Measurements from ENCODE around the gene GGCT.

The GGCT gene

DNA sequence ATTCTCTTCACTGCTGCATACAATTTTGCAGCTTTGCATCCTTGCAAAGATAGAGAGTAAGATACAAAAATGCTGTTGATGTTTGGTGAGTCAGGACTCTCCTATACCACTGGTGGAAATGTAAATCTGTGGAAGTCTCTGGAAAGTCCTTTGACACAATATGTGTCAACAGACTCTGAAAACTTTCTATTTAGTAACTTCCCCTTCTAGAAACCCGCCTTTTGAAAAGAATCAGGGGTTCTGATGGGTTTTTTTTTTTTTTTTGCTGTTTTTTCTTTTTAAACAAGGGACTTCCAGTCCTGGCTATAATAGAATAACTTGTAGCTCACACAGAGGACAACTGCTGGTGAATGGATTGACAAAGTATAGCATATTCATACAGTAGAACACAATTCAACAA, 42.5 kb downstream of the GGCT start:
- Histone ChIP-seq H2BK120ac (ENCODE audit: insufficient read depth, low read length, poor library complexity) (no peak overlapping the region), H3K4ac (ENCODE audit: low read depth, low read length) (no peak overlapping the region), H3K4me1 (ENCODE audit: control insufficient read depth in 1 of 2, insufficient read depth in 2 of 2, low read length in 2 of 2) (peaks cover 8 to 14% of the 10 kb centered on the region in 2 experiments), H3K18ac (ENCODE audit: low read length) (no peak overlapping the region), H3K9ac (ENCODE audit: low read length) (no peak overlapping the region), H3K14ac (ENCODE audit: low read length) (no peak overlapping the region), H3K27ac (ENCODE audit: low read depth, low read length) (no peak overlapping the region), H3K4me2 (ENCODE audit: low read length) (no peak overlapping the region), H4K12ac (ENCODE audit: low read depth, low read length) (no peak overlapping the region), H4K8ac (ENCODE audit: low read depth, low read length) (no peak overlapping the region), H4K91ac (ENCODE audit: low read depth, low read length) (no peak overlapping the region), H3K36me3 (ENCODE audit: control insufficient read depth in 1 of 2, insufficient read depth in 2 of 2, low read length in 2 of 2) (peaks cover 0 to 5% of the 10 kb centered on the region in 2 experiments), H3K23ac (ENCODE audit: low read length) (no peak overlapping the region), H2BK12ac (ENCODE audit: low read length) (no peak overlapping the region), H3K9me3 (ENCODE audit: insufficient read depth, low read depth, low read length) (peaks cover 3% of the 10 kb centered on the region), H2AFZ (ENCODE audit: insufficient read depth, low read length, poor library complexity) (no peak overlapping the region), H3K27me3 (ENCODE audit: insufficient read depth, low read length) (no peaks in the 10 kb centered on the region), H2AK5ac (ENCODE audit: low read length) (no peak overlapping the region), H3K79me2 (ENCODE audit: control insufficient read depth, insufficient read depth, low read length, poor library complexity) (peaks cover 4% of the 10 kb centered on the region), H3K79me1 (ENCODE audit: low read length) (peaks cover 8% of the 10 kb centered on the region), H2BK5ac (ENCODE audit: low read depth, low read length, poor library complexity) (no peak overlapping the region), H3K4me3 (ENCODE audit: low read depth, low read length) (no peak overlapping the region)
- WGBS (ENCODE audit: extremely low coverage, insufficient coverage, insufficient read length), result no CpG with 5 or more reads among the region's 1 CpG
- DNase-seq, result no peak

DNA sequence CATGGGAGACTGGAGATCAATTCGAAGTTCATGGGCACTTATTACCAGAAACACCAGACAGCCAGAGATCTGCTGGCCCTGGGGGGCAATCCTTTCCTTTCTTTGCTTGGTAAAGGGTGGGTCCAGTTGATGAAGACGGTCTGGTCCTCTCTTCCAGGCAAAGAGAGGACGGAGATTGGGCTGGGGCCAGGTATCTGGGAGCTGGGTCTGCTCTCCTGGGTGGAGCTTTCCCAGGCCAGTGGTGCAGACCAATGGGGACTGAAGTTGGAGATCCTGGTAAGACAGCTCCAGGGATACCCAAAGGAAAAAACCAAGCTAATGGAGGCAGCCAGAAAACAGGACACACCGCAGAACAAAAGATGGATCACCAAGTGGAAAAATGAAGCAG, 44.4 kb downstream of the GGCT start:
- Histone ChIP-seq H3K36me3 (ENCODE audit: control insufficient read depth in 1 of 2, insufficient read depth in 2 of 2, low read length in 2 of 2) (peaks cover 7 to 11% of the 10 kb centered on the region in 2 experiments), H3K4ac (ENCODE audit: low read depth, low read length) (peak overlapping the region; percentile 35)

DNA sequence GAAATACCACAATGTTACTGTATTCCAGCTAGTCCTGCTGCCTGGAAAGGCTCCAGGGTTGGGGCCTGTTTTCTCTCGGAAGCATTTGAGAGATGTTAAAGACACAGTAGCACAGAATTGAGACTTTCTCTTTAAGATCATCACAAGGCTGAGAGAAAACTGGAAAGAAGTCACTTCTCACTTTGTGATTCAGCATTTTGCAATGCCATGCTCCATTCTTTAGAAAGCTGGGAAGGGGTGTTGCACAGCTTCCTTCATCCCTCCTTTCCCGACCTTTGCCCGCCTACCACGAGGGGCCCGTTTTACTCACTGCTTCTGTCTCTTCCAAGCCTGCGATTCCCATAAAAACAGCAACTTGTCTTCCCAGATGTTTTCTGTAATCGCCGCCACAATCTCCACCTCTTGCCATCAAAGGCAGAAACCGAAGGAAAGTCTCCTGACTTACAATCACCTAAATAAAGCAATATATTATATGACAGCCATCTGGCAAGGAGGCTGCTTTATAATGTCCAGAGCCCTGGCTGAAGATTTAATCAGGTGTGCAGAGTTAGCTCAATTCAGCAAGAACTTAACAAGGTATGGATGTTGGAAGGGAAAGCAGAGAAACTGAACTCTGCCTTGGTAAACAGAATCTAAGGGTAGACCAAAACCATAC, 44.9 kb downstream of the GGCT start:
- H2BK120ac ChIP-seq (ENCODE audit: insufficient read depth, low read length, poor library complexity), result no peak overlapping the region
- H3K4ac ChIP-seq (ENCODE audit: low read depth, low read length), result no peak overlapping the region
- H4K91ac ChIP-seq (ENCODE audit: low read depth, low read length), result peak overlapping the region; percentile 71
- H3K4me1 ChIP-seq (ENCODE audit: control insufficient read depth in 1 of 2, insufficient read depth in 2 of 2, low read length in 2 of 2), result peaks cover 8 to 12% of the 10 kb centered on the region in 2 experiments
- no peak overlapping the region for H2AFZ ChIP-seq (ENCODE audit: insufficient read depth, low read length, poor library complexity)
- H2AK5ac ChIP-seq (ENCODE audit: low read length), result no peak overlapping the region
- H3K18ac ChIP-seq (ENCODE audit: low read length), result no peak overlapping the region
- H4K12ac ChIP-seq (ENCODE audit: low read depth, low read length), result no peak overlapping the region
- no peak overlapping the region for H3K4me3 ChIP-seq (ENCODE audit: low read depth, low read length)
- H3K36me3 ChIP-seq (ENCODE audit: control insufficient read depth in 1 of 2, insufficient read depth in 2 of 2, low read length in 2 of 2), result peaks cover 11 to 16% of the 10 kb centered on the region in 2 experiments
- peaks cover 3% of the 10 kb centered on the region for H3K9me3 ChIP-seq (ENCODE audit: insufficient read depth, low read depth, low read length)
- H3K14ac ChIP-seq (ENCODE audit: low read length), result no peak overlapping the region
- H3K4me2 ChIP-seq (ENCODE audit: low read length), result peak overlapping the region; percentile 40
- peak in 1 of 2 donors; percentile 41 for DNase-seq
- no peak overlapping the region for H4K8ac ChIP-seq (ENCODE audit: low read depth, low read length)
- peaks cover 8% of the 10 kb centered on the region for H3K79me1 ChIP-seq (ENCODE audit: low read length)
- H3K27ac ChIP-seq (ENCODE audit: low read depth, low read length), result peak overlapping the region; percentile 35
- H2BK12ac ChIP-seq (ENCODE audit: low read length), result peak overlapping the region; percentile 55
- H3K27me3 ChIP-seq (ENCODE audit: insufficient read depth, low read length), result no peaks in the 10 kb centered on the region
- H3K23ac ChIP-seq (ENCODE audit: low read length), result no peak overlapping the region
- WGBS (ENCODE audit: extremely low coverage, insufficient coverage, insufficient read length), result no CpG with 5 or more reads among the region's 9 CpGs
- peak overlapping the region; percentile 70 for H2BK5ac ChIP-seq (ENCODE audit: low read depth, low read length, poor library complexity)
- H3K79me2 ChIP-seq (ENCODE audit: control insufficient read depth, insufficient read depth, low read length, poor library complexity), result peaks cover 4% of the 10 kb centered on the region
- H3K9ac ChIP-seq (ENCODE audit: low read length), result no peak overlapping the region

More for the DNA sequence above, 44.4 kb downstream of the GGCT start:
- Histone ChIP-seq H3K23ac (ENCODE audit: low read length) (no peak overlapping the region), H3K27me3 (ENCODE audit: insufficient read depth, low read length) (no peaks in the 10 kb centered on the region), H3K79me2 (ENCODE audit: control insufficient read depth, insufficient read depth, low read length, poor library complexity) (peaks cover 4% of the 10 kb centered on the region), H2AFZ (ENCODE audit: insufficient read depth, low read length, poor library complexity) (no peak overlapping the region), H4K12ac (ENCODE audit: low read depth, low read length) (peak overlapping the region; percentile 51), H2BK12ac (ENCODE audit: low read length) (peak overlapping the region; percentile 55), H3K9me3 (ENCODE audit: insufficient read depth, low read depth, low read length) (peaks cover 3% of the 10 kb centered on the region), H2AK5ac (ENCODE audit: low read length) (peak overlapping the region; percentile 49), H3K9ac (ENCODE audit: low read length) (no peak overlapping the region), H3K4me2 (ENCODE audit: low read length) (peak overlapping the region; percentile 40), H3K27ac (ENCODE audit: low read depth, low read length) (peak overlapping the region; percentile 35), H3K79me1 (ENCODE audit: low read length) (peaks cover 8% of the 10 kb centered on the region), H2BK5ac (ENCODE audit: low read depth, low read length, poor library complexity) (peak overlapping the region; percentile 70), H3K14ac (ENCODE audit: low read length) (peak overlapping the region; percentile 59), H2BK120ac (ENCODE audit: insufficient read depth, low read length, poor library complexity) (peak overlapping the region; percentile 63), H3K18ac (ENCODE audit: low read length) (peak overlapping the region; percentile 9), H4K91ac (ENCODE audit: low read depth, low read length) (peak overlapping the region; percentile 71), H3K4me3 (ENCODE audit: low read depth, low read length) (no peak overlapping the region), H4K8ac (ENCODE audit: low read depth, low read length) (peak overlapping the region; percentile 58), H3K4me1 (ENCODE audit: control insufficient read depth in 1 of 2, insufficient read depth in 2 of 2, low read length in 2 of 2) (peaks cover 8 to 12% of the 10 kb centered on the region in 2 experiments)
- WGBS (ENCODE audit: extremely low coverage, insufficient coverage, insufficient read length), result no CpG with 5 or more reads among the region's 4 CpGs
- DNase-seq, result no peak

DNA sequence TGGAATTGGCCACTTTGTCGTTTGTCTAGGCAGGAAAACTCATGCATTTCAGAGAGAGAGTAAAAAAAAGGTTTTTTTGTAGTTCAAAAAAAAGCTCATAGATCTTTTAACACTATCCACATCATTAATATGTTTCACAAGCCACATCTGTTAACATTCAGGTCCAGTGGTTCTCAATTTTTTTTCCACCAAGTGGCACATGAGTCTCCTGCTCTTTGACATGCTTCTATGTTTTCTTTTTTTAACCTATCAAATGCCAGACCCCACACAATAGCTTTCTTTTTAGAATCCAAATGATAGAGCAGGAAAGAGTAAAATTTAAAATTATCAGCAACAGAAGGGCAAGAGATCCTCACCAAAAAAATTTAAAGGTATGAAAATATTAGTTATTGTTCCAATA, 46.3 kb downstream of the GGCT start:
- Histone ChIP-seq H2BK120ac (ENCODE audit: insufficient read depth, low read length, poor library complexity) (no peak overlapping the region), H2AK5ac (ENCODE audit: low read length) (no peak overlapping the region), H3K4me1 (ENCODE audit: control insufficient read depth in 1 of 2, insufficient read depth in 2 of 2, low read length in 2 of 2) (peaks cover 10 to 11% of the 10 kb centered on the region in 2 experiments), H3K9me3 (ENCODE audit: insufficient read depth, low read depth, low read length) (no peaks in the 10 kb centered on the region), H3K4me3 (ENCODE audit: low read depth, low read length) (no peak overlapping the region), H3K4ac (ENCODE audit: low read depth, low read length) (no peak overlapping the region), H3K27me3 (ENCODE audit: insufficient read depth, low read length) (no peaks in the 10 kb centered on the region), H2BK12ac (ENCODE audit: low read length) (no peak overlapping the region), H2BK5ac (ENCODE audit: low read depth, low read length, poor library complexity) (no peak overlapping the region), H3K36me3 (ENCODE audit: control insufficient read depth in 1 of 2, insufficient read depth in 2 of 2, low read length in 2 of 2) (peaks cover 13% of the 10 kb centered on the region in 2 experiments), H4K8ac (ENCODE audit: low read depth, low read length) (no peak overlapping the region), H3K23ac (ENCODE audit: low read length) (no peak overlapping the region), H3K27ac (ENCODE audit: low read depth, low read length) (no peak overlapping the region), H4K12ac (ENCODE audit: low read depth, low read length) (no peak overlapping the region), H3K79me2 (ENCODE audit: control insufficient read depth, insufficient read depth, low read length, poor library complexity) (peaks cover 4% of the 10 kb centered on the region), H3K79me1 (ENCODE audit: low read length) (peaks cover 8% of the 10 kb centered on the region), H3K18ac (ENCODE audit: low read length) (no peak overlapping the region), H3K4me2 (ENCODE audit: low read length) (no peak overlapping the region), H3K9ac (ENCODE audit: low read length) (no peak overlapping the region), H3K14ac (ENCODE audit: low read length) (no peak overlapping the region), H2AFZ (ENCODE audit: insufficient read depth, low read length, poor library complexity) (no peak overlapping the region), H4K91ac (ENCODE audit: low read depth, low read length) (no peak overlapping the region)
- no CpG with 5 or more reads among the region's 1 CpG for WGBS (ENCODE audit: extremely low coverage, insufficient coverage, insufficient read length)
- no peak for DNase-seq
